Coronary artery (tissue), 2 donors: ENCODE results near the gene IL3RA.

Source experiments
- DNase-seq: peaks from one replicate; pipeline ENCODE4 v3.0.0-alpha.2; 2017; ENCODE audit warnings: low spot score
- H3K27ac ChIP-seq, 2 donors: fragments of 200-600 bp; sonication (generic); one replicate each; pipeline ENCODE4 v1.5.1; 2016 to 2019
- H3K4me3 ChIP-seq: fragments of 200-600 bp; sonication (generic); 2 replicates; pipeline ENCODE4 v1.5.1; 2016; ENCODE audit warnings: mild to moderate bottlenecking, moderate library complexity
- TF ChIP-seq, protein P1 (sequence below): fragments of 200-600 bp; sonication (generic); IDR thresholded peaks from one replicate; pipeline ENCODE4 v1.5.1; 2019; ENCODE audit warnings: antibody characterized with exemption

The IL3RA gene

DNA sequence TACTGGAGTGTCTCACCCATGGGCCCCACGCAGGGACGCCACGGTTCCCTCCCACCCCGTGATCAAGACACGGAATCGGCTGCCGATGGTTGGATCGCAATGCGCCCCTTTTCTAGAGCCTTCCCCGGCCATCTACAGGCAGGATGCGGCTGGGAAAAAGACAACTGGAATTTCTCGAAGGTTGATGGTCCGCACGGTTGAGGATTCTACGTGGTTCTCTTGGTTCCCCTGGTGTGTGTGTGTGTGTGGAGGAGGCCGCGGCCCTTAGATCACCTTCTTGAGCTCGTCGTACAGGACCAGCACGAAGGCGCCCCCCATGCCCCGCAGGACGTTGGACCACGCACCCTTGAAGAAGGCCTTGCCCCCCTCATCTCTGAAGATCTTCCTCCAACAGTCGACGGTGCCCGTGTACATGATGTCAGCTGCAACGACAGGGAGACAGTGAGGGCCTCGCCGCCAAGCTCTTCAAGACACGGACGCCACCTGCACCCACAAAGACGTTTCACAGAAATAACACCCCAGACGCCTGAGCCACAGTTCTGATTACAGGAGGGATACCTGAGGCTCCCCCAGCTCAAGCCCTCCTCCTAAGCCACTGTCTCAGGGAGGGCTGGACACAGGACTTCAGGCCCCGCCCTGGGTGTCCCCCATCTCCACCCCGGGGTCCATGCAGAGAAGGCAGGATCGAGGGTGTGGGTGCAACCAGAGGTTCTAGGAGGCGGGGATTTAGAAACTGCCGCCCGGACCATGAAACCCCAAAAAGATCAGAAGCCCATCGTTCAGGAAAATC is 49.9 kb downstream of the IL3RA start:
- TF ChIP-seq, protein P1, sequence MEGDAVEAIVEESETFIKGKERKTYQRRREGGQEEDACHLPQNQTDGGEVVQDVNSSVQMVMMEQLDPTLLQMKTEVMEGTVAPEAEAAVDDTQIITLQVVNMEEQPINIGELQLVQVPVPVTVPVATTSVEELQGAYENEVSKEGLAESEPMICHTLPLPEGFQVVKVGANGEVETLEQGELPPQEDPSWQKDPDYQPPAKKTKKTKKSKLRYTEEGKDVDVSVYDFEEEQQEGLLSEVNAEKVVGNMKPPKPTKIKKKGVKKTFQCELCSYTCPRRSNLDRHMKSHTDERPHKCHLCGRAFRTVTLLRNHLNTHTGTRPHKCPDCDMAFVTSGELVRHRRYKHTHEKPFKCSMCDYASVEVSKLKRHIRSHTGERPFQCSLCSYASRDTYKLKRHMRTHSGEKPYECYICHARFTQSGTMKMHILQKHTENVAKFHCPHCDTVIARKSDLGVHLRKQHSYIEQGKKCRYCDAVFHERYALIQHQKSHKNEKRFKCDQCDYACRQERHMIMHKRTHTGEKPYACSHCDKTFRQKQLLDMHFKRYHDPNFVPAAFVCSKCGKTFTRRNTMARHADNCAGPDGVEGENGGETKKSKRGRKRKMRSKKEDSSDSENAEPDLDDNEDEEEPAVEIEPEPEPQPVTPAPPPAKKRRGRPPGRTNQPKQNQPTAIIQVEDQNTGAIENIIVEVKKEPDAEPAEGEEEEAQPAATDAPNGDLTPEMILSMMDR: no peak
- Histone ChIP-seq H3K27ac (no peak overlapping the region), H3K4me3 (no peak overlapping the region)
- DNase-seq: no peak

DNA sequence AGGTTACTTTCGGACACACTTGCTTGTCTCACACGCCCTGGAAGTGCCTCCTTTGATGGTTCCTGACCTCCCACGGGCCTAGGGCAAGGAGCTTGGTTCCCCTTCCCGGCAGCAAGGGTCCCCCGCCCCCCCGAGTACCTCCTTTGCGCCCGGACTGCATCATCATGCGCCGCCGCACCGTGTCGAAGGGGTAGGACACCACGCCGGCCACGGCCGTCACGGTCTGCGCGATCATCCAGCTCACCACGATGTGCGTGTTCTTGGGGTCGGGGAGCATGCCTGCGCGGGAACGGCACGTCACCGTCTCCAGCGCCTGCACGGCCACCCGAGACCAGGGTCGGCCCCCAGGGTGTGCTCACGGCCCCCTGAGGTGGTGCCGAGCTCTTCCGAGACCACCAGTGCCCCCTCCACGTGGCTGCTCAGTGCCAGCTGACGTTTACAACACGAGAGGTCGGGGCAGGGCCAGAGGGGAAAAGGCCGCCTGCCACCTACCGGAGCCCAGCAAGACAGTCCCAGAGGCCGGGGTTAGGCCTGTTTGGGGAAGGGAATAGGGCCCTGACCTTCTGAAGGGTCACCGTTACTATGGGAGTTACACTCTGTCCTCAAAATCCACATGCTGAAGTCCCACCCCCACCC is 50.7 kb downstream of the IL3RA start:
- no peak for DNase-seq
- no peak overlapping the region for H3K27ac ChIP-seq
- H3K4me3 ChIP-seq: no peak overlapping the region
- TF ChIP-seq, protein P1: no peak

DNA sequence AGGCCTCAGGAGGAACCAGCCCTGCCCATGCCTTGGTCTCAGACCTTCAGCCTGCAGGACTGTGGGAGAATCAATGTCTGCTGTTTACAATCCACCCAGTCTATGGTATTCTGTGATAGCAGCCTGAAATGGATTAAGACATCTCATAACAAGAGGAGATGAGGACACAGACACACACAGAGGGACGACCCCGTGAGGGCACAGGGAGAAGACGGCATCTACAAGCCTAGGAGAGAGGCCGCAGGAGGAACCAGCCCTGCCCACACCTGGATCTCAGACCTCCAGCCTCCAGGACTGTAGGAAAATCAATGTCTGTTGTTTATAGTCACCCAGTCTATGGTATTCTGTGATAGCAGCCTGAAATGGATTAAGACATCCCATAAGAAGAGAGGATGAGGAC is 52.1 kb downstream of the IL3RA start:
- TF ChIP-seq, protein P1: no peak
- Histone ChIP-seq H3K27ac (no peak overlapping the region), H3K4me3 (no peak overlapping the region)
- DNase-seq: no peak

DNA sequence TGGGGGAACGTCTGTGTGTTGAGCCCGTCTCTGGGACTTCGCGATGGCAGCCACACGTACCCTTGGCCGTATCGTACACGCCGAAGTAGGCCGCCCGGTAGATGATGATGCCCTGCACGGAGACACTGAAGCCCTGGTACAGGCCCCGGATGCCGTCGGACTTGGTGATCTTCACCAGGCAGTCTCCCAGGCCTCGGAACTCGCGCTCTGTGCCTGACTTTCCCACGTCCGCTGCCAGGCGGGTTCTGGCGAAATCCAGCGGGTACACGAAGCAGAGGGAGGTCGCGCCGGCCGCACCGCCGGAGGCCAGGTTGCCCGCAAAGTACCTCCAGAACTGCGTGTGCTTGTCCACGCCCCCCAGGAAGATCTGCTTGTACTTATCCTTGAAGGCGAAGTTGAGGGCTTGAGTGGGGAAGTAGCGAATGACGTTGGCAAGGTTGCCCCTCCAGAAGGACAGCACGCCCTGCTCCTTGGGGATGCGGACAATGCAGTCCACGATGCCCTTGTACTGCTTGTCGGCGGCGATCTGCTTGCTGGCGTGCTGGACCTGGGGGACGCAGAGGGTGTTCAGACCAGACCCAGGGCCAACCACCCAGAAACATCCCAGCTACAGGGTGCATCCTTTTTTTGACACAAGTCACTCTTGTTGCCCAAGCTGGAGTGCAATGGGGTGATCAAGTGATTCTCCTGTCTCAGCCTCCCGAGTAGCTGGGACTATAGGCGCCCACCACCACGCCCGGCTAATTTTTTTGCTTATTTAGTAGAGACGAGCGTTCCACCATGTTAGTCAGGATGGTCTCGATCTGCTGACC is 52.8 kb downstream of the IL3RA start:
- no peak overlapping the region for H3K27ac ChIP-seq
- TF ChIP-seq, protein P1: no peak
- no peak overlapping the region for H3K4me3 ChIP-seq
- DNase-seq: no peak

DNA sequence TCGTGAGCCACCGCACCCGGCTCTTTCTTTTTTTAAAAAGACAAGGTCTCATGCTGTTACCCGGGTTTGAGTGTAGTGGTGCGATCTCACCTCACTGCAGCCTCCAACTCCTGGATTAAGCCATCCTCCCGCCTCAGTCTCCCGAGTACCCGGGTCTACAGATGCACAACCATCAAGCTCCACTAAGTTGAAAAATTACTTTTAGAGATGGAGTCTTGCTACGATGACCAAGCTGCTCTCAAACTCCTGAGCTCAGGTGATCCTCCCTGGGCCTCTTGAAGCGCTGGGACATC is 53.4 kb downstream of the IL3RA start:
- Histone ChIP-seq H3K4me3 (no peak overlapping the region), H3K27ac (no peak overlapping the region)
- TF ChIP-seq, protein P1: no peak
- DNase-seq: no peak

DNA sequence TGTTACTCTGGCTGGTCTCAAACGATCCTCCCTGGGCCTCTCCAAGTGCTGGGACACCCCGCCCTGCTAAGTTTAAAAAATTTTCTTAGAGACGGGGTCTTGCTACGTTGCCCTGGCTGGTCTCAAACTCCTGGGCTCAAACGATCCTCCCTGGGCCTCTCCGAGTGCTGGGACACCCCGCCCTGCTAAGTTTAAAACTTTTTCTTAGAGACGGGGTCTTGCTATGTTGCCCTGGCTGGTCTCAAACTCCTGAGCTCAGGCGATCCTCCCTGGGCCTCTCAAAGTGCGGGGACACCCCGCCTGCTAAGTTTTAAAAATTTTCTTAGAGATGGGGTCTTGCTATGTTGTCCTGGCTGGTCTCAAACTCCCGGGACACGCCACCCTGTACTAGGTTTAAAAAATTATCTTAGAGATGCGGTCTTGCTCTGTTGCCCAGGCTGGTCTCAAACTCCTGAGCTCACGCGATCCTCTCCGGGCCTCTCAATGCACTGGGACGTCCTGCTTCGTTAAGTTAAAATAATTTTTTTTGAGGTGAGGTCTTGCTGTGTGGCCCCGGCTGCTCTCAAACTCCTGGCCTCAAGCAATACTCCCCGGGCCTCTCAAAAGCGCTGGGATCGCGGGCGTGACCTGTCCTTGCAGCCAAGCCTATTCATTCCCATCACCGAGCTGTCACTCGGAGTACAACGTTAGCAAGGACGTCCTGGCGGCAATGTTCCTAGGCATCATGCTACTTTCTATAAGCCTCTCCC is 54.2 kb downstream of the IL3RA start:
- TF ChIP-seq, protein P1: no peak
- Histone ChIP-seq H3K27ac (peak overlapping the region; percentile 81 to 98), H3K4me3 (peak overlapping the region; percentile 96)
- no peak for DNase-seq
